ENCODE measurements around the gene RPS6KA1.

GRCh38 chr1:26552720-26553119, 23.2 kb downstream of the RPS6KA1 start:
- no peak for TF ChIP-seq CTCF (IDR thresholded peaks at IDR 0.05)
- TF ChIP-seq POLR2A (IDR thresholded peaks at IDR 0.05): no peak

Measured in testis (tissue), 2 donors.